Lower lobe of right lung (tissue), 2 donors: ENCODE results near the gene PRKN. TPM values are rescaled to one million over a fixed set of nuclear protein-coding genes. Genes with fewer than 3 reads are reported as not detected.

Experiments used
- ATAC-seq, 2 donors: fragments of 200-7000 bp; cut with Tn5 transposase; one replicate each; pipeline ENCODE4 v1.9.1; 2020 to 2022; ENCODE audit warnings: mild to moderate bottlenecking in 2 of 2, moderate library complexity in 2 of 2
- DNase-seq: peaks from one replicate; pipeline ENCODE4 v3.0.0-alpha.2; 2020
- H3K27ac ChIP-seq: fragments of 200-600 bp; one replicate; pipeline ENCODE4 v1.8.0; 2022
- H3K27me3 ChIP-seq: fragments of 200-600 bp; one replicate; pipeline ENCODE4 v1.8.0; 2022; ENCODE audit warnings: low read depth
- H3K36me3 ChIP-seq: fragments of 200-600 bp; one replicate; pipeline ENCODE4 v1.8.0; 2022; ENCODE audit warnings: mild to moderate bottlenecking
- H3K4me1 ChIP-seq: fragments of 200-600 bp; one replicate; pipeline ENCODE4 v1.8.0; 2022
- H3K4me3 ChIP-seq: fragments of 200-600 bp; one replicate; pipeline ENCODE4 v1.8.0; 2022; ENCODE audit warnings: mild to moderate bottlenecking
- H3K9me3 ChIP-seq: fragments of 200-600 bp; one replicate; pipeline ENCODE4 v1.8.0; 2022
- CTCF ChIP-seq: fragments of 200-600 bp; IDR thresholded peaks from one replicate; pipeline ENCODE4 v1.8.0; 2022; ENCODE audit warnings: antibody characterized with exemption, mild to moderate bottlenecking
- intact Hi-C: fragments of 100-400 bp; cut with DNase I; formaldehyde crosslinking; loops from one replicate; pipeline ENCODE4 v1.11.0; 2022
- total RNA-seq: library from RNA; stranded (reverse); fragmentation: NEBNext Ultra II Directional; extraction: Animal tissue kit (Norgen Biotek cat#: 25700); gene quantifications from one replicate; pipeline ENCODE4 v1.2.1, GENCODE V29; 2021
- donor health status: DM: no; HTN: yes; CAD: no; lungs with severe emphysema.

The PRKN gene
- total RNA-seq, 1 donor from 2014 or later, result 6.1 TPM

- no peaks in the 10 kb centered on the region for H3K36me3 ChIP-seq
- no peaks in the 10 kb centered on the region for H3K4me1 ChIP-seq
- DNase-seq (no peak), ATAC-seq (no peak)
- no peak for TF ChIP-seq CTCF
- no peaks in the 10 kb centered on the region for H3K9me3 ChIP-seq
- no peak overlapping the region for H3K27ac ChIP-seq
- intact Hi-C loops, result no loop called here
- H3K4me3 ChIP-seq, result no peak overlapping the region
- H3K27me3 ChIP-seq, result no peaks in the 10 kb centered on the region
Observed at GRCh38 chr6:162485464-162485863, 242.1 kb downstream of the PRKN start.

GRCh38 chr6:162481938-162482337, 245.6 kb downstream of the PRKN start:
- H3K9me3 ChIP-seq, result no peaks in the 10 kb centered on the region
- H3K4me3 ChIP-seq, result no peak overlapping the region
- intact Hi-C loops, result no loop called here
- no peaks in the 10 kb centered on the region for H3K27me3 ChIP-seq
- ATAC-seq, result no peak
- no peaks in the 10 kb centered on the region for H3K4me1 ChIP-seq
- no peaks in the 10 kb centered on the region for H3K36me3 ChIP-seq
- no peak overlapping the region for H3K27ac ChIP-seq
- no peak for DNase-seq
- no peak for TF ChIP-seq CTCF

DNA sequence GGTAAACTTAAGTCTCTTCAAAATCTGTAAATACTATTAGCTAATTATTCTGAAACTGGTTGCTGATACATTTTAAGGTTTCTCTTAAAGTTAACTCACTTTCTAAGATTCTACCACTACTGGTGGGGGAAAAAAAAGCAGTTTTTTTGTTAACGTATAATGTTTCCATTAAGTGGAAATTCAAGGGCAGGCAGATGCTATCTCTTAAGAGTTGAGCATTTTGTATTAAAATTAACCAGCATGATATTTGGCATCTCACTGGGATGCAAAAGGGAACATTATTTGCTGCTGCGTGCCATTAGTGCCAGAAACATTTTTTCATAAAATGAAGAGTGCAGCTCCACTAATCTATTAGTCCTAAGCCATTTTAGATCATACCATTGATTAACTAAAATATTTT, 246.2 kb downstream of the PRKN start:
- TF ChIP-seq CTCF, result no peak
- Histone ChIP-seq H3K4me1 (no peaks in the 10 kb centered on the region), H3K9me3 (no peaks in the 10 kb centered on the region), H3K27me3 (no peaks in the 10 kb centered on the region), H3K4me3 (no peak overlapping the region), H3K27ac (no peak overlapping the region), H3K36me3 (no peaks in the 10 kb centered on the region)
- intact Hi-C loops, result no loop called here
- DNase-seq (no peak), ATAC-seq (no peak)

DNA sequence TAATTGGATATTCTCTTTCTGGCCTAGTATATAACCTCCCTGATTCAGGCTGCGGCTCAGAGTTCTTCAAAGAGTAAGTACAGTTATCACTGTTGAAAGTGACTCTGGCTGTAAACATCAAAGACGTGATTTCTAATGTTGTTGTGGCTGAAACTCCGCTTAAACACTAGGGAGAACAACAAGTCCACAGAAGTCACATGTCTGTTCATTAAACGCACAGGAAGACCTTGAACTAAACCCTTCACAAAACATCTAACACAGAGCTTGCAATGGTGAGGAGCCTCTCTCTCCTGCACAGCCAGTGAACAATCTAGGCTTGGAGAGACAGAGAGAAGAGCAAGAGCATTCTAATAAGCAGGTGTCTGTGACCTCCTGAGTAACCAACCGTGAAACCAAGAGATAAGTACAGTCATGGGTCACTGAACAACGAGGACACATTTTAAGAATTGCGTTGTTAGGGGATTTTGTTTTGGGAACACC, 249.3 kb downstream of the PRKN start:
- Histone ChIP-seq H3K4me3 (no peak overlapping the region), H3K27ac (no peak overlapping the region), H3K4me1 (no peaks in the 10 kb centered on the region), H3K27me3 (no peaks in the 10 kb centered on the region), H3K36me3 (no peaks in the 10 kb centered on the region), H3K9me3 (no peaks in the 10 kb centered on the region)
- ATAC-seq (no peak), DNase-seq (no peak)
- intact Hi-C loops, result no loop called here
- no peak for TF ChIP-seq CTCF

DNA sequence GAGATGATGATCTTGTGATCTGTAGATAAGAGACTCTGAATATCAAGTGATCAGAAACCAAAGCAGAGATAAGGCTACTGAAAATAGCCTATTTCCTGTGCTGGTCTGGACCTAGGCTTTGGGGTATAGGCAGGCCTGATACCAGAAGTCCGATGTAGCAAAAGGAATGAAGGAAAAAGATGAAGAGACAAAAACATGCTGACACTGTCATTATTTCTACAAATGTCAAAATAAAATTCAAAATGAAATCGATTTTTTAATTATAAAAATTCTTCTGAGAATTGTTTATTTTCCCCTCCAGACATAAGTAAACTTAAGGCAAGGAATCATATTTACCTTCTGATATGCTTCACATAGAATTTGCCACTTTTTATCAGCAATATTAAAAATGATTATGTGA, 252.8 kb downstream of the PRKN start:
- H3K36me3 ChIP-seq, result no peaks in the 10 kb centered on the region
- no peak overlapping the region for H3K27ac ChIP-seq
- no peak overlapping the region for H3K4me3 ChIP-seq
- no peak for DNase-seq
- H3K9me3 ChIP-seq, result no peaks in the 10 kb centered on the region
- H3K4me1 ChIP-seq, result no peaks in the 10 kb centered on the region
- TF ChIP-seq CTCF, result no peak
- no peak for ATAC-seq
- H3K27me3 ChIP-seq, result no peaks in the 10 kb centered on the region
- intact Hi-C loops, result no loop called here

DNA sequence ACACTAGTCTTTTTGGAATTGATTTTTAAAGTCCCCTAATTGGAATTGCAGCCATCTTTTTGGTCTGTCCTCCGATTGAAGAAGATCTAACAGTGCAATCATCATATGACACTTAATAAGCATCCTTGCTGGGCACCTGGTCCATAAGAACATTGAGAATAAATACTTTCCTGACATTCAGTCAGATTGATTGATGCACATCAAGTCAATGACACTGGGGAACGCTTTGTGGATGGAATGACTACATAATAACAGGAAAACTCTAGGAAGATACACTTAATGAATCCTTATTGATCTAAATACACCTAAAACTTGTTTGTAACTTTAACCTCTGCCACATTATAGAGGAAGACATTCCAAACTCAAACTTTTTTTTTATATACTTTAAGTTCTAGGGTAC, 255.7 kb downstream of the PRKN start:
- H3K36me3 ChIP-seq, result no peaks in the 10 kb centered on the region
- TF ChIP-seq CTCF, result no peak
- H3K27ac ChIP-seq, result no peak overlapping the region
- DNase-seq (no peak), ATAC-seq (no peak)
- H3K4me1 ChIP-seq, result no peaks in the 10 kb centered on the region
- no peaks in the 10 kb centered on the region for H3K9me3 ChIP-seq
- no peak overlapping the region for H3K4me3 ChIP-seq
- intact Hi-C loops, result no loop called here
- no peaks in the 10 kb centered on the region for H3K27me3 ChIP-seq
